22Rv1 (cell line): ENCODE data around the gene AFF2.

Source experiments
- H3K27ac ChIP-seq: fragments of 450-650 bp; 2 replicates; pipeline ENCODE4 v1.5.1; 2017
- CTCF ChIP-seq: fragments of 450-650 bp; IDR thresholded peaks from 2 replicates; pipeline ENCODE4 v1.5.1; 2017; ENCODE audit warnings: mild to moderate bottlenecking
- ZFX ChIP-seq: fragments of 450-650 bp; IDR thresholded peaks from 2 replicates; pipeline ENCODE4 v1.6.1; 2017; ENCODE audit warnings: antibody characterized with exemption, borderline replicate concordance

Gene AFF2

GRCh38 chrX:149039057-149039456, 538.6 kb downstream of the AFF2 start:
- no peak overlapping the region for H3K27ac ChIP-seq
- TF ChIP-seq CTCF (no peak), ZFX (no peak)

- no peak overlapping the region for H3K27ac ChIP-seq
- TF ChIP-seq ZFX (no peak), CTCF (no peak)
These were observed 540.6 kb downstream of the AFF2 start for GRCh38 chrX:149040873-149041535.

- no peak overlapping the region for H3K27ac ChIP-seq
- TF ChIP-seq ZFX, result no peak
- TF ChIP-seq CTCF, result no peak
These were observed 543.0 kb downstream of the AFF2 start for GRCh38 chrX:149043401-149043800.

GRCh38 chrX:149044471-149044870, 544.1 kb downstream of the AFF2 start:
- TF ChIP-seq CTCF (no peak), ZFX (no peak)
- H3K27ac ChIP-seq, result no peak overlapping the region

GRCh38 chrX:149045645-149046210, 545.3 kb downstream of the AFF2 start:
- H3K27ac ChIP-seq, result no peak overlapping the region
- TF ChIP-seq ZFX (no peak), CTCF (no peak)
